ENCODE measurements around the gene NSD2.
A peak's percentile ranks its signal among the peaks of the same experiment; 100 is the strongest.

NSD2 gene

DNA sequence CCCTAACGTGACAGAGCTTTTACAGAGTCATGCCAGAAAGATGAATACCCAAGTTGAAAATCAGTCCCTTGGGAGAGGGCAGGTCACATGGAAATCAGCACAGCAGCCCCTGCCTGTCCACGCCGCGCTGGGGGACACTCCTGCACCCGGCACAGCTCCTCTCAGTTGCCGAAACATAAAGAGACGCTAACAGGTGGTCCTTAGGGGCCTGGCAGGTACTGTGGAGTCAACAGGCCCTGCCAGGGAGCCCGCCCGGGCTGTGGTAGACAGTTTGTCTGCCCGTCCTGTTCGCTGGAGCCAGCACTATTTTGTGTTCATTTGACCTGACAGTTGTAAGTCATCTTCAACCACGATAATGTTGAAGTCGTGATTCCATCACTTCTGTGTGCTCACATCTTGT, 107.0 kb downstream of the NSD2 start:
- H3K27ac Mint-ChIP-seq (ENCODE audit: low read depth), result no peak overlapping the region
- no peaks in the 10 kb centered on the region for H3K9me3 Mint-ChIP-seq
- no peak for ATAC-seq (replicated peaks; ENCODE audit: extremely low read depth, poor library complexity, severe bottlenecking)
- H3K36me3 Mint-ChIP-seq (ENCODE audit: insufficient read depth), result peaks cover 44% of the 10 kb centered on the region
- H3K27me3 Mint-ChIP-seq, result no peaks in the 10 kb centered on the region
- no peaks in the 10 kb centered on the region for H3K4me1 Mint-ChIP-seq
- DNase-seq (ENCODE audit: low spot score in 2 of 2), result no peak
- H3K4me3 Mint-ChIP-seq, result no peak overlapping the region

DNA sequence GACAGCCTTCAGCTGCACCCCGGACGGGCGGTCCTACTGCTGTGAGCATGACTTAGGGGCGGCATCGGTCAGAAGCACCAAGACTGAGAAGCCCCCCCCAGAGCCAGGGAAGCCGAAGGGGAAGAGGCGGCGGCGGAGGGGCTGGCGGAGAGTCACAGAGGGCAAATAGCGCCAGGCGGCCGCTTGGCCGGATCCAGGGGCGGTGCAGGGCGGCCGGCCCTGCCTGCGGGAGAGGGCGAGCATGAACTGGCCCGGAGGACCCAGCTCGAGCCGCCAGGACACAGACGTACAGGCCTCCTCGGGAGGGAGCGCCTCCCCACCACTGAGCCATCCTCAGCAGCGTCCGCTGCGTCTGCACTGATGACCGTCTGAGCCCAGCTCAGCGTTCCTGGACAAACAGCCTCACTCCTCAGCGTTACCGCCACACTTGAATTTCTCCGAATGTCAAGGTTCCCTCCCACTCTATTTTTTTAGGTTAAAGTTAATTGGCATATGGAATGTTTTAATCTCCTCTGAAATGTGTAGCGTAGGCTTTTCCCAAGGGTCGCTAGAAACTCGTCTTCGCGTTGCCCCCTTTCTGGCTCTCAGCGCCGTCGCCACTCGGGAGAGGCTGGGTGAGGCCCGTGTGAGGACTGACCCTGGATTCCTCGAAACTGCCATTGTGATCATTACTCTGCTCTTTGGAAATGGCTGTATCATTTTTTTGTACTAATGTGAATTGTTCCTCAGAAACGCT, 107.7 kb downstream of the NSD2 start:
- no peak for DNase-seq (ENCODE audit: low spot score in 2 of 2)
- Mint-ChIP-seq H3K9me3 (no peaks in the 10 kb centered on the region), H3K4me1 (no peaks in the 10 kb centered on the region), H3K27me3 (no peaks in the 10 kb centered on the region), H3K4me3 (no peak overlapping the region), H3K36me3 (ENCODE audit: insufficient read depth) (peaks cover 49% of the 10 kb centered on the region), H3K27ac (ENCODE audit: low read depth) (no peak overlapping the region)
- ATAC-seq (replicated peaks; ENCODE audit: extremely low read depth, poor library complexity, severe bottlenecking), result no peak

DNA sequence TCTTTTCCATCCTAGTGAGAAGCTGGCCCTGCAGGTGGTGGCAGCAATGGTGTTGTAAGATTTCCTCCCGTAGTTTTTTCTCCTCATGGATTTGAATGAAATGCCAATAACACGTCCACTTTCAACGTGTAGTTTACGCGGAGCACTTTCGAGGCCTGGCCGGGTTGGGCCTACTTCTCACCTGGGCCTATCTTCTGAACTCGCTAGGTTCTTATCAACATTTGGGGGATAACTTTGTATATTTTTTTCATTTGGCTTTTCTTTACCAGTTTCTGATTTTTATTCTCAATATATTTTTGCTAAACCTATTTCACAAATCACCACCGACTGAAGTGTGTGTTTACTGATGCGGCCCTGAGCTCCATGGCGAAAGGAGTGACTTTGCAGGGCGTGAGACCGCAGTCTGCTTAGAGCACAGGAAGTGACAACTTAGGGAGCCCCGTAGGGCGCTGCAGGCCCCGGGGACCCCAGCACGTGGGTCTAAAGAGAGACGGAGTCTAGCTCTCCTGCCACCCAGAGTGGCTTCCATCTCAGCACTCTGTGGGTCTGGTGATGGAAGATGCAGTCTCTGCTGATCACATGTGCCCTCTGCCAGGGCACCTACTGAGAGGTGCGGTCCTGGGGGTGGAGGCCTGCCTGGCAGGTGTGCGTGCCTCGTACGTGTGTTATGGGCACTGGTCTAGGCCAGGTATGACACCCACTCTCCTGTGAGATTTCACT, 108.4 kb downstream of the NSD2 start:
- no peak for DNase-seq (ENCODE audit: low spot score in 2 of 2)
- Mint-ChIP-seq H3K9me3 (no peaks in the 10 kb centered on the region), H3K27me3 (no peaks in the 10 kb centered on the region), H3K4me1 (no peaks in the 10 kb centered on the region), H3K36me3 (ENCODE audit: insufficient read depth) (peaks cover 52% of the 10 kb centered on the region), H3K27ac (ENCODE audit: low read depth) (peak overlapping the region; percentile 29), H3K4me3 (no peak overlapping the region)
- no peak for ATAC-seq (replicated peaks; ENCODE audit: extremely low read depth, poor library complexity, severe bottlenecking)

DNA sequence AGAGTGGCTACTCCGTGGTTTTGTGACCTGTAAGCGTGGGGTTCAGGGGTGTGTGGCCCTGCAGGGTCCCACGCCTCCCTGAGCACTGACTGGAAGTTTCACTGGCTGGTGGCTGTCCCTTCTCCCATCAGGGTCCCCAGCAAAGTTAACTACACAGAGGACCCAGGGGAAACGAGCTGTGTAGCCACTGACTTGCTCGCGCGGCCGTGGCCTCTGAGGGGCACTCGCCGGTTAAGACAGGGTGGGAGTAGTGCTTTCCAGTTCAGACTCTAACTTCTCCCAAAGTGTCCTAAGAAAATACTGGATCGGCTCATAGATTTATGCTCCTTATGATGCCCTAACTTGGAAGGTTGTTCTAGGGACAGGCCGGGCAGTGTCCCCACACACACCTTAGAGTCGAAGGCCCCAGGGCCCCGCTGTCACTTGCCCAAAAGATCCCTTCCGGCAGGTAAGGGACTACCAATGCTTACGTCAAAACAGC, 109.4 kb downstream of the NSD2 start:
- Mint-ChIP-seq H3K36me3 (ENCODE audit: insufficient read depth) (peaks cover 54% of the 10 kb centered on the region), H3K9me3 (no peaks in the 10 kb centered on the region), H3K4me1 (no peaks in the 10 kb centered on the region), H3K27ac (ENCODE audit: low read depth) (peak overlapping the region; percentile 29), H3K4me3 (no peak overlapping the region), H3K27me3 (no peaks in the 10 kb centered on the region)
- DNase-seq (ENCODE audit: low spot score in 2 of 2) (no peak), ATAC-seq (replicated peaks; ENCODE audit: extremely low read depth, poor library complexity, severe bottlenecking) (no peak)

DNA sequence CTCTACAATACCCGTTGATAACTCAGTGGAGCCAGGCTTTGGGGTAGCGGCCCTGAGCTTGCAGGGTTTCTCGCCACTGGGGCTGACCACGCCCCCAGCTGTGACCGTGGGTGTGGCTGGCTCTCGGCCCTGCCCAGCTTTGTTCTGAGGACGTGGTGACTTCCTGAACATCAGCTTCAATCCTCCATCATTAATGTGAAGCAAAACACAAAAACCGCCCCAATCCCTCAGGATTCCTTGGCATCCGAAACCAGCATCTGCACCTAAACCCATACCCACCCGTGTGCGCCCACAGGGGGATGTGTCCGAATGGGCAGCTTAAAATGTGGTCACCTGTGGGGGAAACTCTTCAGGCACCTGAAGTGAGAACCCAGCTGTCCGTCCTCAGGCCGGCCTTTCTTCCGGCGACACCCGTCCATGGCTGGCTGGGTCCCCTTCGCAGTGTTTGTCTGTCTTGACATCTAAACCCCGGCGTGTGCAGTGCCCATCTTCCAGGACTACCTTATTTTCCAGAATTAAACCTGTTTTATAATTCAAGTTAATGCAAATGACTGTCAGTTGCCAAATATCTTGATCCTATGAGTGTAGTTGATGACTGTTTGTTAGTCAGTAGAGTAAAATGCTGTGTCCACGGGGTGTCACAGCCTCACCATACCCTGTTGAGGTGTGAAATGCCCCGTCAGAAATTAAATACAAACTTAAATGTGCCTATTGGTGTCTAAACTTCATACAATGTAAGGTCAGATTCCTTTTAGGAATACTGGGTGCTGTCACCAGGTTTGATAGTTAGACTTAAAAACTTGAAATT, 110.3 kb downstream of the NSD2 start:
- Mint-ChIP-seq H3K27ac (ENCODE audit: low read depth) (peak overlapping the region; percentile 29), H3K27me3 (no peaks in the 10 kb centered on the region), H3K4me1 (no peaks in the 10 kb centered on the region), H3K4me3 (no peak overlapping the region), H3K36me3 (ENCODE audit: insufficient read depth) (peaks cover 55% of the 10 kb centered on the region), H3K9me3 (no peaks in the 10 kb centered on the region)
- DNase-seq (ENCODE audit: low spot score in 2 of 2) (no peak), ATAC-seq (replicated peaks; ENCODE audit: extremely low read depth, poor library complexity, severe bottlenecking) (no peak)

DNA sequence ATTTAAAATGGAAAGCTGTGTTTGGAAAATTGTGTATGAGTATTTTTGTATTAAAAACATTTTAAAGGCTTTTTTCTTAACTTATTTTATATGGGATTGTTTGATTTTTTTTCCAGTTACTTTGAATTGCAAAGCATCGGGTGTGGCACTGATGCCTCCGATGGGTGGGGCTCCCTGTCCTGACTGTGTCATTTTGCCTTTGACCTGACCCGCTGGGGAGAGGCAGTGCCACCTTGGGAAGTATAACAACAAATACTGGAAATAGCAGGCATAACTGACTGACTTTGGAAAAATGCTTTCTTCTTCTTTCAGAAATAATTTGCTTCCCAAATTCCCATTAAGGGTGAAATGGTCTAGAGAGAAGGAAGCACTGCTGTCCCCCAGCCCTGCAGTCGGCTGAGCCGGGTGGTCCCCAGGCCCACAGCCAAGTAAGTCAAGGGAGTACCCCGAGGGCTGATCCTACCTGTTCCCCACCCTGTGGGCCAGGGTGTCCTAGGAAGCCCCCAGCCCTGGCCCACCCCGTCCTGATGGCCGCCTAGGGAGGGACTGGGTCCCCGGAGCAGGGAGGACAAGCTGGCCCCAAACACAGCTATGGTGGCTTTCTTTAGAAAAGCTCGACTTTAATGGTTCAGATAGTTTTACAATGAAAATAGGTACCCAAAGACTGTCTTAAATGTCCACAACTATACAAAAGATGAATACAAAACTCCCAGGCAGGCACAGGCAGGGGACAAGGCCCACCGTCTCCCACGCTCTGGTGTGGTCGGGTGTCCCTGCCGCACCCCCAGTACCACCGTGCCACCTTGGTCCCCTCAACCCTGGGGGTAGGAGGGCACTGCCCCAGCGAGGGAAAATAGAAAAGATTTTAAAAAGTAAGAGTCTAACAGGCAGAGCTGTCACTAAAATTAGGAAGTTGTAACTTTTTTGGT, 111.2 kb downstream of the NSD2 start:
- peak overlapping the region; percentile 51 for H3K27ac Mint-ChIP-seq (ENCODE audit: low read depth)
- no peak for ATAC-seq (replicated peaks; ENCODE audit: extremely low read depth, poor library complexity, severe bottlenecking)
- no peak for DNase-seq (ENCODE audit: low spot score in 2 of 2)
- H3K27me3 Mint-ChIP-seq, result no peaks in the 10 kb centered on the region
- no peaks in the 10 kb centered on the region for H3K4me1 Mint-ChIP-seq
- no peak overlapping the region for H3K4me3 Mint-ChIP-seq
- peaks cover 51% of the 10 kb centered on the region for H3K36me3 Mint-ChIP-seq (ENCODE audit: insufficient read depth)
- H3K9me3 Mint-ChIP-seq, result no peaks in the 10 kb centered on the region

DNA sequence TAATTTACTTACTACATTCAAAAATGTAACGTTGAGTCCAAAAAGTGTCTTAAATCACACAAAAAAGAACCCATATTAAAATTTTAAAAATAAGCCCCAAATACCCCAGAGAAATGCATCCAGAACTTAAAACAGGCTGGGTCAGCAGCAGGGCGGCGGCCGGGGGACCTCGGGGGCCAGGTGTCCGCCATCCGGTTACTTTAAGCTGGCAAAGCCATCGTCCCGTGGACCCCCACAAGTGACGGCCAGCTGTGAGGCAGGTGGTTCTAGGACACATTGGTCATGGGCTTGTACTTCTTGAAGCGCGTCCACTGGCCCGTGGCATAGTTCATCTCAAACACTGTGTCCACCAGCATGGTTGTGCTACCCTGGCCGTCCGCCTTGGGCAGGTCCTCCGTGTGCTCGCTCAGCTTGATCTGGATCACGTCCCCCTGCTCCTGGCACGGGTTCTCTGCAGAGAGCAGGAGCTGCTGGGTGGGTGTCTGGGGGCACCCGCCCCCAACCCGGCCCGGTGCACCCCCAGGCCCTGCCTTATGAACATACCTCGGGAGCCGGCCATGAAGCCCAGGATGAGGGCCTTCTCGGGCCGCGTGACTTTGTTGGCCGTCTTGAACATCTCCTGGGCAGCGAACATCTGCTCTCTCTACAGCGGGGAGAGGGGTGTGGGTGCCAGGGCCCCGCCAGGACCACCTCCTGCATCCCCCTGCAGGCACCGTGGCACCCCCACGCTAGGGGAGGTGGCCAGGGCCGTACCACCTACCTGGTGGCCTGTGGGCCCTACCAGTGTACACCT, 112.1 kb downstream of the NSD2 start:
- H3K27ac Mint-ChIP-seq (ENCODE audit: low read depth), result peak overlapping the region; percentile 51
- DNase-seq (ENCODE audit: low spot score in 2 of 2), result no peak
- H3K36me3 Mint-ChIP-seq (ENCODE audit: insufficient read depth), result peaks cover 55% of the 10 kb centered on the region

DNA sequence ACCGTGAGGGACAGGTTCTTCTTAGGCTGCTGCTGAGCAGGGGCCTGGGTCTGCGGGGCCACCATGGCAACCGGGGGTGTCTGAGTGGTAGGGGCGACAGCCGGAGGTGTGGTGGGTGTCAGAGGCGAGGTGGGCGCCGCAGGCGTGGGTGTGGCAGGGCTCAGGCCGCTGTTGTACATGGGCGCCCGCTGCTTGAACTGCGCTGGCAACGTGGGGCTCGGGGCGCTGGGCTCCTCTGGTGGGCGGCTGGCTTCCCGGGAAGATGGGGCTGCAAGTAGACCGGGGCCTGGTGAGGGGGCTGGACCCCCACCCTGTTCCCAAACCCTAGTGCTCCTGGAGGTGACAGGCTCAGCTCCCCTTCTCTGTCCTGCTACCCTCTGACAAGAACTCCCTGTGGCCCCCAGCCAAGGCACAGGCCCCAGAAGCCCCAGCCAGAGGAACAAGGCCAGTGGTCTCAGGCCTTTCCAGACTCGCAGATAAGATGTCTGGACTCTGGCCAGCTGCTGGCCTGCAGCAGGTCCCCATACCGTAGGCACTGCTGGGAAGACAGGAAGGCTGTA, 112.7 kb downstream of the NSD2 start:
- peaks cover 56% of the 10 kb centered on the region for H3K36me3 Mint-ChIP-seq (ENCODE audit: insufficient read depth)
- no peaks in the 10 kb centered on the region for H3K9me3 Mint-ChIP-seq

More for the DNA sequence above, 112.1 kb downstream of the NSD2 start:
- no peaks in the 10 kb centered on the region for H3K4me1 Mint-ChIP-seq
- H3K4me3 Mint-ChIP-seq, result no peak overlapping the region
- ATAC-seq (replicated peaks; ENCODE audit: extremely low read depth, poor library complexity, severe bottlenecking), result no peak
- no peaks in the 10 kb centered on the region for H3K9me3 Mint-ChIP-seq
- no peaks in the 10 kb centered on the region for H3K27me3 Mint-ChIP-seq

DNA sequence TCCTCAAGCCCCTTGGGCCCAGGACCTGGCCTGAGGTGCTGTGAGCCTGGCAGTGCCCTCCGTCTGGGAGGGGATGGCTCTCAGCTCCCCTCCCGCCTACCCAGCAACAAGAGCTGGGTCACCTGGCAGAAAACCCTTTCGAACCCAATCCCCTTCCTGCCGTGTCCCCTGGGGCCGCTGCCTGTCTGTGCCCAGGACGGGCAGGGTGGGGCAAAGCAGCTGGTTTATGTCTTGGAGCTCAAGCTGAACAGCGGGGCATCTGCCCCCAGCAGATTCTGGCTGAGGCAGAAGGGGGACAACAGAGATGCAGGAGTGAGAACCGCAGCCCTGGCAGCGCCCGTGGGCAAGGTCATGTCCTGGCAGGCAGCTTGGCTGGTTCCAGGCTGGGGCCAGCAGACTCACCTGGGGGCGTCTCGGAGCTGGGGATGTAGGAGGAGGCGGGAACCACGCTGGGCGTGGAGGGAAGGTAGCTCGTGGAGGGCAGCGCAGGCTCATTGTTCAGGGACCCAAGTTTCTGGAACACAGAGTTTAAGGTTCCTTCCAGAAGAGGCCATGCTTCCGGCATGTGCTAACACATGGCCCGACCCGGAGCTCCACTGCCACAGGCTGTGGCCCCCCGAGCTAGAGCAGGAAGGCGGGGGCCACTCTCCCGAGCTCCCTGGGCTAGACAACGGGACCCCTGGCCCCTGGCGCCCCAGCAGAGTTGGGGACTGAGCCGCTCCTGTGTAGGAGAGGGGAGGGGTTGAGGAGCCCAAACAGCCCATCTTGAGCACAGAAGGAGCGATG, 113.4 kb downstream of the NSD2 start:
- Mint-ChIP-seq H3K4me1 (no peaks in the 10 kb centered on the region), H3K4me3 (no peak overlapping the region), H3K9me3 (no peaks in the 10 kb centered on the region), H3K27me3 (no peaks in the 10 kb centered on the region), H3K36me3 (ENCODE audit: insufficient read depth) (peaks cover 56% of the 10 kb centered on the region), H3K27ac (ENCODE audit: low read depth) (no peak overlapping the region)
- ATAC-seq (replicated peaks; ENCODE audit: extremely low read depth, poor library complexity, severe bottlenecking), result no peak
- no peak for DNase-seq (ENCODE audit: low spot score in 2 of 2)

More for the DNA sequence above, 112.7 kb downstream of the NSD2 start:
- ATAC-seq (replicated peaks; ENCODE audit: extremely low read depth, poor library complexity, severe bottlenecking), result no peak
- Mint-ChIP-seq H3K27ac (ENCODE audit: low read depth) (no peak overlapping the region), H3K4me1 (no peaks in the 10 kb centered on the region), H3K4me3 (no peak overlapping the region), H3K27me3 (no peaks in the 10 kb centered on the region)
- no peak for DNase-seq (ENCODE audit: low spot score in 2 of 2)

DNA sequence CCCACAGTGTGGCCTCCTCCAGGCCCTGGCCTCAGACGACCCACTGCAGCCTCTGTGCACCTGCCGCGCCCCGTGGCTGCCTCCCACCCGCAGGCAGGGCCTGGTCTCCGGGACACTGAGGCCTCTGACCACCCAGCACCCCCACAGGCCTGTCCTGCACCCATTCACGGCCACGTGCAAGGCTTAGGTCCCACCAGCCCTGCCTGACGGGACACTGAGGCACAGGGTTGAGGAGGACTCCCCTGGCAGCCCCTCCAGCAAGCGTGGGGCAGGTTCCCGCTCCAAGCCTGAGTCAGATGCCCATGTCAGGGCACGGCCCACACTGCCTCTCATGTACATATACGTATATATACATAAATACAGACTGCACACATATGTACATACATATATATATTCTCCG, 114.1 kb downstream of the NSD2 start:
- H3K36me3 Mint-ChIP-seq (ENCODE audit: insufficient read depth), result peaks cover 58% of the 10 kb centered on the region
- no peak overlapping the region for H3K27ac Mint-ChIP-seq (ENCODE audit: low read depth)
- H3K27me3 Mint-ChIP-seq, result no peaks in the 10 kb centered on the region
- H3K4me1 Mint-ChIP-seq, result no peaks in the 10 kb centered on the region
- H3K9me3 Mint-ChIP-seq, result no peaks in the 10 kb centered on the region
- ATAC-seq (replicated peaks; ENCODE audit: extremely low read depth, poor library complexity, severe bottlenecking) (no peak), DNase-seq (ENCODE audit: low spot score in 2 of 2) (no peak)
- no peak overlapping the region for H3K4me3 Mint-ChIP-seq
